Measurements from ENCODE around the gene ZNF133.
"Not testable (repeated sequence)": the region's sequence is repeated elsewhere in the genome, so short reads cannot be mapped to it uniquely, and the experiment has no call there.

The ZNF133 gene

GRCh38 chr20:18287915-18288748 lies at the start of gene ZNF133:
Gene ZNF133 (plus strand): TSS chr20:18288527. CDS start chr20:18305687, 17,160 bp downstream.
- DNase-seq = peak; percentile 59

- no peak for DNase-seq
These were observed 47.3 kb upstream of the ZNF133 start for GRCh38 chr20:18240997-18241396.

- DNase-seq = no peak
These were observed 44.5 kb upstream of the ZNF133 start for GRCh38 chr20:18243802-18244201.

- not testable (repeated sequence) for DNase-seq
These were observed 39.8 kb upstream of the ZNF133 start for GRCh38 chr20:18248545-18248944.

GRCh38 chr20:18250217-18250616 lies 38.1 kb upstream of the ZNF133 start:
- DNase-seq = no peak

GRCh38 chr20:18252597-18253451 lies 35.5 kb upstream of the ZNF133 start:
- no peak for DNase-seq

GRCh38 chr20:18254615-18255014 lies 33.7 kb upstream of the ZNF133 start:
- DNase-seq = no peak

GRCh38 chr20:18255526-18255925 lies 32.8 kb upstream of the ZNF133 start:
- no peak for DNase-seq

GRCh38 chr20:18256440-18257090 lies 31.8 kb upstream of the ZNF133 start:
- no peak for DNase-seq

GRCh38 chr20:18258126-18258860 lies 30.0 kb upstream of the ZNF133 start:
- no peak for DNase-seq

GRCh38 chr20:18259730-18260129 lies 28.6 kb upstream of the ZNF133 start:
- no peak for DNase-seq

GRCh38 chr20:18263723-18264122 lies 24.6 kb upstream of the ZNF133 start:
- DNase-seq = no peak

- no peak for DNase-seq
These were observed 22.9 kb upstream of the ZNF133 start for GRCh38 chr20:18265441-18265840.

GRCh38 chr20:18266282-18266681 lies 22.0 kb upstream of the ZNF133 start:
- no peak for DNase-seq

- no peak for DNase-seq
These were observed 20.5 kb upstream of the ZNF133 start for GRCh38 chr20:18267815-18268214.

- no peak for DNase-seq
These were observed 17.2 kb upstream of the ZNF133 start for GRCh38 chr20:18271160-18271559.

- DNase-seq = no peak
These were observed 15.9 kb upstream of the ZNF133 start for GRCh38 chr20:18272451-18272850.

GRCh38 chr20:18273738-18274137 lies 14.6 kb upstream of the ZNF133 start:
- DNase-seq = no peak

- not testable (repeated sequence) for DNase-seq
These were observed 12.4 kb upstream of the ZNF133 start for GRCh38 chr20:18275960-18276359.

GRCh38 chr20:18276821-18277220 lies 11.5 kb upstream of the ZNF133 start:
- peak; percentile 13 for DNase-seq

GRCh38 chr20:18279242-18279641 lies 9.1 kb upstream of the ZNF133 start:
- no peak for DNase-seq

- no peak for DNase-seq
These were observed 3.4 kb upstream of the ZNF133 start for GRCh38 chr20:18284805-18285533.
